HG02870 (cell line): Measurements from ENCODE around the gene SYT14.
"Not testable (repeated sequence)": the region's sequence is repeated elsewhere in the genome, so short reads cannot be mapped to it uniquely, and the experiment has no call there.

Experiments used
- ATAC-seq: cut with Tn5 transposase; IDR thresholded peaks from one replicate; pipeline ENCODE4 v1.9.1; 2021; ENCODE audit warnings: mild to moderate bottlenecking, moderate library complexity; ENCODE audit not compliant: unreplicated experiment

SYT14 gene

DNA sequence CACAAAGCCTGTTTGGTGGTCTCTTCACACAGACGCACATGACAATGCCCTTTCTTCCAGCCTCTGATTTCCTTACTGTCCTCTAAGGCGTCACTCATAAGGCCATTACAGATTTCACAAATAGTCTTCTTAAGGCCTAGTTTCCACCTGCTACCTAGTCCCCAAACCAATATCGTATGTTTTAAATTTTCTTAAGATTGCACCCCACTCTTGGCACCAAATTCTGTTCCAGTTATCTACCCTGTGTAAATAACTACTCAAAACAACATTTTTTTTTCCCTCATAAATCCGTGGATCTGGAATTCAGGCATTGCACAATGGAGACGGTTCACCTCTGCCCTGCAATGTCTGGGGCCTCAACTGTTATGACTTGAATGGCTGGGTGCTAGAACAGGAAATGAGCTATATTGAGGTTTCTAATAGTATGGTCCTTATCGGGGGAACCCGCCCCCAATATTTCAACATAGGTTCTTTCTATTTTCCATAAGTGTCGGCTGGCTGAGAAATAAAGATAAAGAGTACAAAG lies 257.7 kb downstream of the SYT14 start:
- no peak for ATAC-seq

- ATAC-seq = not testable (repeated sequence)
Observed at GRCh38 chr1:210196266-210196665, 258.2 kb downstream of the SYT14 start.

DNA sequence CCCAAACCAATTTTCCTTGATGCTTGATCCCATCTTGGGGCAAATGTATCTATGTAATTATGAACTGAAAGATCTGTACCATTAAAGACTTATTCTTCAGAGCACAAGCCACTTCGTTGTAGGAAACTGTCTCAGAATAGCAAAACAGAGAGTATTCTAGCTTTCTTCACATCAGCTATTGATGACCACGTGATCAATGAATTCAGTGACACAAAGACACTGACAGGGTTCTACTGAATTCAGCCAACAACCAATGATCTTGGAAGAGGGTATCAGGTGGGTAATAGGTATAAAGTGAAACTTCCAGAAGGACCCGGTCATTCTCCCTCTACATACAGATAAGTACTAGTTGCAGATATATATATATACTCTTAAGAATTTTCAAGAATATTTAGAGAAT lies 260.8 kb downstream of the SYT14 start:
- no peak for ATAC-seq

- ATAC-seq = no peak
Observed at GRCh38 chr1:210200124-210200736, 262.2 kb downstream of the SYT14 start.

DNA sequence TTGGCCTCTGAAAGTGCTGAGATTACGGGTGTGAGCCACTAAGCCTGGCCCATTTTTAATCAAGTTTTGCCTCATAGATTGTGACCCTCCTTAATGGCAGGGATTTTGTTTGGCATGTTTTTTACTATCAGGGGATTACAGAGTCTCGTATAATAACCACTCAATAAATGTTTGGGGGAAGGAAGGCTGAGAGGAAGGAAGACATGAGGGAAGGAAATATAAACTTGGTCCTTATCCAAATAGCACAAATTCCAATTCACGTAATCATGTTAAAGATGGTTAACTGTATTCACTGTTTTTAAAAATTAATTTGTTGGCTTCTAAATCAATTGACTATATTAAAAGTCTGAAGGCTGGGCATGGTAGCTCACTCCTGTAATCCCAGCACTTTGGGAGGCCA lies 263.7 kb downstream of the SYT14 start:
- ATAC-seq = no peak

DNA sequence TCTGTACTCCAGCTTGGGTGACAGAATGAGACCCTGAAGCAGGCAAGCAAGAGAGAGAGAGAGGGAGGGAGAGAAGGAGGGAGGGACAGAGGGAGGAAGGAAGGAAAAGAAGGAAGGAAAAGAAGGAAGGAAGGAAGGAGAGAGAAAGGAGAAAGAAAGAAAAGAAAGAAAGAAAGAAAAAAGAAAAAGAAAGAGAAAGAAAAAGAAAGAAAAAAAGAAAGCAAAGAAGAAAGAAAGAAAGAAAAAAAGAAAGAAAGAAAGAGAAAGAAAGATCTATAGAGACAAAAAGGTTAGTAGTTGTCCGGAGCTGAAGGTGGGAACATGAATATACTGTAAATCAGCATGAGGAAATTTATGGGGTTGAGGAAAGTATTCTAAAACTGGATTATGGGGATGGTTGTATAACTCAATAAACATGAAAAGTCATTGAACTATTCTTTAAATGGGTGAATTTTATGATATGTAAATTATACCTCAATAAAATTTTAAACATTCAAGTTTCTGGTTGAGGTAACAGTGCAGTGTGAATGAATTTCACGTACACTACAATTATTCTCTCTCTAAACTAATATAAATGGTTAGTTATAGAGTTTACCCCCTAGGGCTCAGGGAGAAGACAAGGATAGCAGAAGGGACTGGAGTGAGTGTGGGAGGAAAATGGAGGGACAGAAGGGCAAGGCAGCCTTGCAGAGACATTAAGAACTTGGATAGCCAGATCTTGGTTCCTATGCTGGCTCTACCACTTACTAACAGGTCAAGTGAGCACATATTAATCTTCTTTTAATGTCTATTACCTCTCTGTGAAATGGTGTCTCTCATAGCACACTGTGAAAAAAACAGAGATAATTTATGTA lies 269.8 kb downstream of the SYT14 start:
- no peak for ATAC-seq

- no peak for ATAC-seq
Observed at GRCh38 chr1:210213335-210213734, 275.3 kb downstream of the SYT14 start.

DNA sequence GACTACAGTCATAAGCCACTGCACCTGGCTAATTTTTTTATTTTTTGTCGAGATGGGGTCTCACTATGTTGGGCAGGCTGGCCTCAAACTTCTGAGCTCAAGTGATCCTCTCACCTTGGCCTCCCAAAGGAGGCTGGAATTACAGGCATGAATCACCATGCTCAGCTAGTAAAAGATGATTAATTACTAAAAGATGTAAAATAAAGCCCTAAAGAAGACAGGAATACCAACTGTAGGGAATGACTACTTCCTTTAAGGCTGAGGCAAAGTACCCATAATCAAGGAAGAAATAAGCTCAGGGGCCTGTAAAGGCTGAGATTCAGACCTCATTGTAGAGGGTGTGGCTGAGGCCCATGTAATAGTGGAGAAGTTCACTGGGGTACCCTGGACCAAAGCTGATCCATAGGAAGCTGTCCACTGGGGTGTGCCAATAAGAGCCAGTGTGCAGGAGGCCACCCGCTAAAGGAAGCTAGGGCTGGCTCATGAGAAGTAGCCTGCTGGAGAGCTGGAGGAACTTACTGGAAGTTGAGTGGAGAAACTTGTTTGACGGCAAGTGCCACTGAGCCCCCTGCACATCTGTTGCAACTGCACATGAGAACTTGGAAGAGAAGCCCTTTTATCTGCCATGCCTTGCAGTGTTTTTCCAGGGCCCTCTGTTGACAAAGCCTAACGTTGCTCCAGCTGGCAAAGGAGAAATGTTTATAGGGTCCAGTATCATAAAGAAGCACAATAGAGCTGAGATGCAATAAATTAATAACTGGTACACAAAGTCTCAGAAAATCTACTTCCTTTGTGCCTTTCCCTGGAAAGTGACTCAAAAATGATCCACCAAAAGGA lies 276.8 kb downstream of the SYT14 start:
- ATAC-seq = no peak

GRCh38 chr1:210217482-210217881 lies 279.5 kb downstream of the SYT14 start:
- no peak for ATAC-seq

- no peak for ATAC-seq
Observed at GRCh38 chr1:210218047-210218446, 280.0 kb downstream of the SYT14 start.
